Uterus (tissue), 4 donors: ENCODE results near the gene ADAM23. TPM values are rescaled to one million over a fixed set of nuclear protein-coding genes. Genes with fewer than 3 reads are reported as not detected.
"Not testable (repeated sequence)": the region's sequence is repeated elsewhere in the genome, so short reads cannot be mapped to it uniquely, and the experiment has no call there.

Source experiments
- DNase-seq, 2 donors: peaks; one replicate each; pipeline ENCODE4 v3.0.0-alpha.2; 2019 to 2020
- H3K27ac ChIP-seq, 2 donors: fragments of 200-600 bp; sonication (generic); 1 replicate in 1 of 2; 2 replicates in 1 of 2; pipeline ENCODE4 v1.5.1; 2016 to 2018
- H3K27me3 ChIP-seq, 2 donors: fragments of 200-600 bp; sonication (generic); one replicate each; pipeline ENCODE4 v1.5.1; 2018 to 2019; ENCODE audit warnings: control low read depth in 1 of 2
- H3K36me3 ChIP-seq, 2 donors: fragments of 200-600 bp; sonication (generic); one replicate each; pipeline ENCODE4 v1.5.1; 2019; ENCODE audit warnings: control low read depth in 1 of 2
- H3K4me1 ChIP-seq, 2 donors: fragments of 200-600 bp; sonication (generic); one replicate each; pipeline ENCODE4 v1.5.1; 2018 to 2019; ENCODE audit warnings: control low read depth in 1 of 2
- H3K4me3 ChIP-seq, 2 donors: fragments of 200-600 bp; sonication (generic); 1 replicate in 1 of 2; 2 replicates in 1 of 2; pipeline ENCODE4 v1.5.1; 2018 to 2019; ENCODE audit warnings: mild to moderate bottlenecking in 1 of 2
- H3K9me3 ChIP-seq, 2 donors: fragments of 200-600 bp; sonication (generic); one replicate each; pipeline ENCODE4 v1.5.1; 2019; ENCODE audit warnings: control low read depth in 1 of 2
- POLR2A ChIP-seq, 2 donors: fragments of 450-650 bp; IDR thresholded peaks; one replicate each; pipeline ENCODE4 v1.6.1; 2016; ENCODE audit warnings: antibody characterized with exemption in 2 of 2, mild to moderate bottlenecking in 1 of 2, moderate library complexity in 1 of 2
- intact Hi-C: fragments of 100-400 bp; cut with DNase I; formaldehyde crosslinking; loops from one replicate; pipeline ENCODE4 v1.15.1; 2023; ENCODE audit warnings: low total_unique reads
- total RNA-seq, 4 donors: library from RNA; depleted of rRNA in 3 of 4; stranded (reverse); fragments of >200 nt in 3 of 4; gene quantifications; one replicate each; pipeline versions ENCODE4 v1.1.0 to v1.2.4, GENCODE V29; 2014 to 2023
- TF ChIP-seq, protein P1 (sequence below), 4 experiments: fragments of 200-600 bp in 2 of 4; fragments of 450-650 bp in 2 of 4; sonication (generic) in 2 of 4; IDR thresholded peaks; one replicate each; pipeline ENCODE4 v1.5.1; 2016 to 2019; ENCODE audit warnings: antibody characterized with exemption in 4 of 4, mild to moderate bottlenecking in 2 of 4, moderate library complexity in 1 of 4
- donor health status: DM: yes; HTN: yes; CAD: no.

Gene ADAM23
- 10 to 100 TPM in 1 of 4 donors, 1 to 10 TPM in 2, under 1 TPM in 1; 0.59 to 11.9 (median 2.4) TPM for total RNA-seq

- intact Hi-C loops, result no loop called here
- Histone ChIP-seq H3K4me1 (peaks cover 0 to 5% of the 10 kb centered on the region in 2 donors), H3K27ac (peak within 1 kb of the TSS in 1 of 2 donors; percentile 39), H3K4me3 (peak within 1 kb of the TSS; percentile 17 to 44), H3K36me3 (no peaks in the 10 kb centered on the region), H3K27me3 (peaks cover 0 to 27% of the 10 kb centered on the region in 2 donors), H3K9me3 (no peaks in the 10 kb centered on the region)
- DNase-seq, result peak in 1 of 2 donors; percentile 63
- TF ChIP-seq, protein P1, sequence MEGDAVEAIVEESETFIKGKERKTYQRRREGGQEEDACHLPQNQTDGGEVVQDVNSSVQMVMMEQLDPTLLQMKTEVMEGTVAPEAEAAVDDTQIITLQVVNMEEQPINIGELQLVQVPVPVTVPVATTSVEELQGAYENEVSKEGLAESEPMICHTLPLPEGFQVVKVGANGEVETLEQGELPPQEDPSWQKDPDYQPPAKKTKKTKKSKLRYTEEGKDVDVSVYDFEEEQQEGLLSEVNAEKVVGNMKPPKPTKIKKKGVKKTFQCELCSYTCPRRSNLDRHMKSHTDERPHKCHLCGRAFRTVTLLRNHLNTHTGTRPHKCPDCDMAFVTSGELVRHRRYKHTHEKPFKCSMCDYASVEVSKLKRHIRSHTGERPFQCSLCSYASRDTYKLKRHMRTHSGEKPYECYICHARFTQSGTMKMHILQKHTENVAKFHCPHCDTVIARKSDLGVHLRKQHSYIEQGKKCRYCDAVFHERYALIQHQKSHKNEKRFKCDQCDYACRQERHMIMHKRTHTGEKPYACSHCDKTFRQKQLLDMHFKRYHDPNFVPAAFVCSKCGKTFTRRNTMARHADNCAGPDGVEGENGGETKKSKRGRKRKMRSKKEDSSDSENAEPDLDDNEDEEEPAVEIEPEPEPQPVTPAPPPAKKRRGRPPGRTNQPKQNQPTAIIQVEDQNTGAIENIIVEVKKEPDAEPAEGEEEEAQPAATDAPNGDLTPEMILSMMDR (IDR thresholded peaks at IDR 0.05), result no peak
- TF ChIP-seq POLR2A (IDR thresholded peaks at IDR 0.05), result no peak
These were observed at the start of gene ADAM23 for GRCh38 chr2:206442833-206443734. ADAM23 (plus strand) TSS chr2:206443532; CDS start chr2:206443867, 335 bp downstream.

- Histone ChIP-seq H3K9me3 (no peaks in the 10 kb centered on the region), H3K27ac (no peak overlapping the region), H3K27me3 (no peaks in the 10 kb centered on the region), H3K4me3 (no peak overlapping the region), H3K36me3 (no peaks in the 10 kb centered on the region), H3K4me1 (no peaks in the 10 kb centered on the region)
- no peak for DNase-seq
- TF ChIP-seq POLR2A (IDR thresholded peaks at IDR 0.05), result no peak
- TF ChIP-seq, protein P1 (IDR thresholded peaks at IDR 0.05), result no peak
- intact Hi-C loops, result no loop called here
These were observed 47.1 kb upstream of the ADAM23 start for GRCh38 chr2:206396211-206396610.

DNA sequence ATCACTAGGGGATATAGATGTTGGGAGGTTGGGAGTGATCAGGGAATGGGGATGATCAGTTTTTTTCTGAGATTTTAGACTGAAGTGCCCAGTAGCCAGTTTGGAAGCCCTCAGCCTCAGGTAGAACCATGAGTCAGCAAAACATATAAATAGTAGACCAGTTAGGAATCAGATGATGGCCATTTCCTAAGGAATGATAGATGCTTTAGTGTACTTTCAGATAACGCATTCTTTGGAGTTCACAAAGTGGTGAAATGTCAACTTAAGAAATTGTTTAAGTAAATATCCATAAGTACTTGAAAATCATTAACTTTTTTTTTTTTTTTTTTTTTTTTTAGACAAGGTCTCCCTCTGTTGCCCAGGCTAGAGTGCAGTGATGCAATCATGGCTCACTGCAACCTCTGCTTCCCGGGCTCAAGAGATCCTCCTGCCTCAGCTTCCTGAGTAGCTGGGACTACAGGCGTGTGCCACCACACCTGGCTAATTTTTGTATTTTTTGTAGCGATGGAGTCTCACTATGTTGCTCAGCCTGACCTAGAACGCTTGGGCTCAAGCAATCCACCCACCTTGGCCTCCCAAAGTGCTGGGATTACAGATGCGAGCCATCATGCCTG is 40.3 kb upstream of the ADAM23 start:
- DNase-seq, H3K27ac ChIP-seq, intact Hi-C loops, H3K4me3 ChIP-seq, H3K4me1 ChIP-seq, H3K27me3 ChIP-seq, H3K36me3 ChIP-seq, H3K9me3 ChIP-seq: not testable (repeated sequence)

- no peak for TF ChIP-seq POLR2A (IDR thresholded peaks at IDR 0.05)
- TF ChIP-seq, protein P1 (IDR thresholded peaks at IDR 0.05), result no peak
These were observed 34.7 kb upstream of the ADAM23 start for GRCh38 chr2:206408323-206409320.

DNA sequence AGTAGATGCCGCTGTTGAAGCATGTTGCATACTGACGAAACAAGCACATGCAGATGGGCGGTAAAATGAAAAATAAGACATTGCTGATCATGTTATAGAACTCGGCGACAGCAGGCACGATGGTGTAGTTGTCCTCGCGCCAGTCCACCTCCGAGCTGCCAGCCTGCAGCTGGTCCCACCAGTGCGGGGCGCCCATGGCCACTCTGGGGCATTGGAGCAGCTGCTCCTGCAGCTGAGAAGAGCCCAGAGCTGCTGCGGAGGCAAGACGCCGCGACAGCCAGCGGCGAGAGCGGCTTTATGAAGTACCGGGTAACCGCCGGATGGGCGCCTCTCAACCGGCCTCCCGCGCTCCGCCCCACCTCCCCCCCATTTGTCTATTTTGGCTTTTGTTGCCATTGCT is 32.6 kb upstream of the ADAM23 start:
- intact Hi-C loops, result no loop called here
- no peaks in the 10 kb centered on the region for H3K4me1 ChIP-seq
- no peak overlapping the region for H3K27ac ChIP-seq
- no peaks in the 10 kb centered on the region for H3K9me3 ChIP-seq
- H3K27me3 ChIP-seq, result no peaks in the 10 kb centered on the region
- H3K4me3 ChIP-seq, result no peak overlapping the region
- no peak for TF ChIP-seq POLR2A (IDR thresholded peaks at IDR 0.05)
- TF ChIP-seq, protein P1 (IDR thresholded peaks at IDR 0.05), result no peak
- no peaks in the 10 kb centered on the region for H3K36me3 ChIP-seq
- DNase-seq, result no peak

More at GRCh38 chr2:206408323-206409320, 34.7 kb upstream of the ADAM23 start:
- no peak for DNase-seq
- no peaks in the 10 kb centered on the region for H3K27me3 ChIP-seq
- H3K27ac ChIP-seq, result no peak overlapping the region
- H3K4me3 ChIP-seq, result no peak overlapping the region
- no peaks in the 10 kb centered on the region for H3K36me3 ChIP-seq
- H3K4me1 ChIP-seq, result no peaks in the 10 kb centered on the region
- intact Hi-C loops, result no loop called here
- no peaks in the 10 kb centered on the region for H3K9me3 ChIP-seq
